NCI-H187 treated with DMSO at 0.1 percent for 48 hours (cell line): ENCODE measurements around the gene GLI3.

Experiments used
- DNase-seq: peaks from one replicate; lab custom pipeline; 2025; lab: John Stamatoyannopoulos, UW

GLI3 gene

DNA sequence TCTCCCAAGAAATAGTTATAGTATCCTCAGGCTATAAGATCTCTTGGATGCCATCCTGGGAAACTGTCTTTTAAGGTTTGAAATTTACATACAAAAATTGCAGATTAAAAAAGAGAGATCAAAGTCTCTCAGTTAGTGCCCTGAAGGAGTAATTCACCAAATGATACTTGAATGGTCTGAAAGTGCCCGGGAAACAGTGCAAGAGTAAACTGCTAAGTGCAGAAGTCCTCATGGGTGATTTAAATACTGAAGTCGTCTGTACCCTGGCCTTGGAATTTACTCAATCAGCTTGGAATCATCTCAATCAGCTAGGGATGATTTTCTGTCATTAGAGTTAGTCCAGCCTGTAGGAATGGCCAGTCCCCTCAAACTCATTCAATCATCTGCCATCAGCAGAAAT, 155.3 kb downstream of the GLI3 start:
- DNase-seq, result no peak

DNA sequence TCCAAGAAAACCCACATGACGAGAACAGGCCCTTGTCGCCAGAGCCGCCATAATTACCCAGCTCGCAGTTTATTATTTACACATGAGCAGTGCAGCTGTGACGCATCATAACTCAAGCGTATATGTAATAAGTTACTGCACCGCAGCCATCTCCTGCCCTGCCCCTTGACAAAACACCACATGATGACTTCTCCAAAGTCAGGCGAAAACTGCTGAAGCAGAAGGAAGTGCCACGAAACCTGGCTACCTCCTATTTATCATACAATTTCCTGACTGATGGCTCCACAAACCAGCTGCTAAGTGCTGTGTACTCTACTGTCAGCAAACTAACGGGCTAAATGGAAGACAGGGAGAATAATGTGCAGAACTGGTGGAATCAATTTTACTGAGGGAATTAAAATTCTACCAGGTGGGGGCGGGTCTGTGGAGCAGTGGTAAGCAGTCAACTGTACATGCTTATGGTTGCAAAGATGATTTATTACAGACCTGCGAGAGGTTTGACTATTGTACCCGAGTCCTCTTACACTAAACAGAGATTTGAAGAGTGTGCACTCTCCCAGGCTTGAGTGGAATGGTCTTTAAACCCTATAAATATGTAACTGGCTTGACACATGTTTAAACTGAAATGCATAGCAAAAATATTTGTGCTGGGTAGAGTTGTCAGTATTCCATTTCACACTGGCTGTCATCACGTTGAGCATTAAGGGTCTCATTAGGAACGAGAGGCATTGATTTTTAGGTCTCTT, 156.0 kb downstream of the GLI3 start:
- no peak for DNase-seq

DNA sequence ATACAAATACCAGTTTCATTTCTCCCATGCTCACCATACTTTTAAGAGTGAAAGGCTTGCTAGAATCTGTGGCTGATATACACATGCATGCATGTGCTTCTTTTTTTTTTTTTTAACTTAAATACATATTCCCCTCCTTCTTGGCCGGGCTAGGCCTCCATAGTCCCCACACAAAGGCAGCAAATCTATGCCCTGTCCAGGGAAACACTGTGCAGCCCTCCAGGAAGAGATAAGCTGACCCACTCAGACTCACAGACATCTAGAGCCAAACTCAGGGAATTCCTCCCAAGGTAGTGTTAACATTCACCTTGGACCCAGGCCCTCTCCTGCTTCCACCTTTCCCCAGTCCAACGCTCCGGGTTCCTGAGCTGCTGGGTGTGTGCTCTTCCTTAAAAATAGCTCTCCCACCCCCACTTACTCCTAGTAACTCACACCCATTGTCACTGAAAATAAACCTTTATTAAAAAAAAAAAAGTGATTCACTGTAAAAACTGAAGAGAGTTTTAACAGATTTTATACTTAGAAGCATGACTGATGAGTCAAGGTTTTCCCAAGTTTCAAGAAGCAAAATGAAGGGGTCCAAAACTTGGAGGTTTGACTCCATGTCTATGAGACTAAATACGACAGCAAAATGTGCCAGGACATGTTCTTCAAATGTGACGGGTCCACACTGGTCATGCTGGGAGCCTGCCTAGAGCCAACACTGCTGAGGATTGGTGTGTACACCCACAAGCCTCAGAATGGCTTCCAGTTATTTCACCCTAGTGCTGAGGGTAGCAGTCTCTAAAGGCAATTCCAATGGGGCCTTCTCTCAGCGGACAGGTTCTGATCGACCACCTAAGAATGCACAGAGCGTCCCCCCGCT, 159.5 kb downstream of the GLI3 start:
- no peak for DNase-seq

DNA sequence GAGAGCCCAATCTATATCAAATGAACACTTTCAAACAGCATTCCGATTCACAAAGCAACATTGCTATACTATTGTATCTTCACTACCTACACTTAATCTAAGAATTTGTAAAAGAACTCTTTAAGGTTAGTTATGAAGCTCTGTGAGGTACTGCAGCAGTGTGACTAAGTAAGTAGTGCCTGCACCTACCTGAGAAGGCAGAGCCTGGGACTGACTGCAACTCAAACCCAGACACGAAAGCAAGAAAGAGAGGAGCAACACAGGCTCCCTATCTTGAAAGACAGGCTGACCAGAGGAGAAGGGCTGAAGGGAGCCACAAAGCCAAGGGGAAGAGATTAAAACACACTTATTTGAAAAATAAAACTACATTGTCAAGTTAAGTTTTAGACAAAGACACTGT, 160.1 kb downstream of the GLI3 start:
- DNase-seq, result no peak

- DNase-seq, result no peak
Observed at GRCh38 chr7:42075418-42075817, 161.6 kb downstream of the GLI3 start.

DNA sequence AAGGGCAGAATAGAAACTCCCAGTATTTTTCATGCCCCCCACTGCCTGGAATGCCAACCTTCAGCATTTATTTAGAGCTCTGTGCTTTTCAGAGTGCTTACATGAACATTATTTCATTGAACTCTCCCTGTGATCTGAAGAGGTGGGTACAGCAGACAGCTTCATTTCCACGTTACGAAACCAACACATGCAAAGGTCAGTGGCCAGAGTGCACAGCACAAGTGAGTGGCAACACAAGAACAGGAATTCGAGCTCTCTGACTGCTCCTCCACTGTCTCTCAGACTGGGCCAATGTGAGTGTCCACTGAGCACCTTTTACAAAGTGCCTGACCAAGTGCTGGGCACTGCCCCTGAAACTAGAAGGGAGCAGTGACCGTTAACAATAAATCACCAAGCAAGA, 162.9 kb downstream of the GLI3 start:
- no peak for DNase-seq

DNA sequence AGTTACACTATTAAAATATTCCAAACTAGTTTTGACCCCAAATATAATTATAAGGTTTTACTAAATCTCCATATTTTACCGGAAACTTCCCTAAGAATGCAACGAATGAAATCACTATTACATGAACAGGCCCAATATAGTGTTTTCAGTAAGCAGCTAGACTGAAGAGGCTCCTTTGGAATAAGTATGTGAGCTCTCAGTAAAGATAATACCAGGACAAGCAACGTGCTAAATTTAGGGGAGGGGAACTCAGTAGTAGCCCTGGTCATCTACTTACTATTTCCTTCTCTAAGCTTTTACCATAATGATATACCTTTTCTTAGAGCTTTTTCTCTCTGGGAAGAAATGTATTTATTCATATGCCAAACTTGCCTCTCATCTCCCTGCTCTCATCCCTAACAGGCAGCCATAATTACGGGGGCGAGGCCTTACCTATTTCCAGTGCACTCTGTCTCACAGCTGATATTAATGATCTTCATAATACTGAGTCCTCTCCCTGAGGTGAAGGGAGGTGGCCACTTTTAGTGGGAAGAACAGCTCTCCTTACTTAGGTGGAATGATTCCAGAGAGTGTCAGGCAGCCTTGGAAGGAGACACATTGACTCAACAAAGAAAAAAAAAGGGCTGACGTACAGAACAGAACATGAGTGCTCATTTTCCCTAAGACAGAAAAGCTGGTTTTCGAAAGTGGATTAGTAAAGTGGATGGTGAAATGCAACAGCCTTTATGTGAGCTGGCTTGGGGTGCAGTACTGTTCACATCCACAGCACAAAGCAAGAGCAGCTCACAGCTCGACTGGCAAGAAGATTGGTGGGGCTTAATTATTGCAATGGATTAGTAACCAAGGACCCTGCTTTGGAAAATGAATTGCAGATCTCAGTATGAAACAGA, 165.4 kb downstream of the GLI3 start:
- DNase-seq, result no peak

DNA sequence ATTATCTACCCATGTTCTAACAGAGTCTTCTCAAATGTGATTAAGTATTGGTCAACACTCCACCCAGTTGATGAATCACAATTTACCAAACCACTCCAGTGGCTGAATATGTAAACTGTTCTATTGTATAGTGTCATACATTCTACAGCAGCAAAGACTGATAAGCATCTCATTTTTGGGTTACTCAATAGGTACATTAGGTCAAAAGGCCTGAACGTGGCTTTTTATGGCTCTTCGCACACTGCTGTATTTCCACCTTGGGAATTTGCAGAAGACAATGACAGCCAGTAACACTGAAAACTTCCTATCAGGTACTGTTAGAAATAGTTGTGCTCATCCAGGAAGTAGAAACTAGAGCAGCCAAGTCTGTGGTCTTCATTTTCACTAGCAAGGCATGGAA, 166.9 kb downstream of the GLI3 start:
- no peak for DNase-seq

DNA sequence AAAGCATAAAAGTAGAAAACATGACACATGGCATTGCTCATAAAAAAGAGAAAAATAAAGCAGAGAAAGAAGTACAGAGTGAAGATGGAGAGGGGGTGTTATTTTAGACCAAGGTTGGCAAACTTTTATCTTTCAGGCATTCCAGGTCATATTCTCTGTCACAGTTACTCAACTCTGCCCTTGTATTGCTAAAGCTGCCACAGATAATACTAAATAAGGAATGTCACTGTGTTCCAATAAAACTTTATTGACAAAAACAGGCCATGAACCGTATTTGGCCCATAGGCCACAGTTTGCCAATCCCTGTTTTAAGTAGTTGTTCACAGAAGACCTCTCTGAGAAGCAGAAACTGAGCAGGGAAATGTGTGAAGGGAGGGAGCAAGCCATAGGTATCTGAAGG, 167.4 kb downstream of the GLI3 start:
- no peak for DNase-seq

GRCh38 chr7:42068554-42069280, 168.3 kb downstream of the GLI3 start:
- no peak for DNase-seq

DNA sequence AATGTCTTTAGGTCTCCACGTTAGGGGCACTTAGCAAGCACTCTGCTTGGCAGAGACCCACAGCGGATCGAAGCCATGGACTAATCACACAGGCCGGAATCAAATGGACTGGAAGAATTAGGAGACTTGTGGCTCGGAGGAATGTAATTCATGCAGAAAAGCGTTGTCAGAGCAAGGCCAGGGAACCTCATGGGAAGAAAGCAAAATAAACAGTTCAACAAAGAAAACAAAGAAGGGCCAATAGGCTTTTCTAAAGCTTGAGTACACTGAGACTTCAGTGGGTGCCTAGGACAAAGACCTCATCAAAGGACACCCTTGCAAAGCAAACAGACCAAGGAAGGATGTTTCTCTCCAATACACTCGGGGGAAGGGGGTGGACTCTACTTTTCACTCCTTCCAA, 171.1 kb downstream of the GLI3 start:
- DNase-seq, result no peak

GRCh38 chr7:42065015-42065414, 172.0 kb downstream of the GLI3 start:
- no peak for DNase-seq

- DNase-seq, result no peak
Observed at GRCh38 chr7:42064534-42064933, 172.5 kb downstream of the GLI3 start.

DNA sequence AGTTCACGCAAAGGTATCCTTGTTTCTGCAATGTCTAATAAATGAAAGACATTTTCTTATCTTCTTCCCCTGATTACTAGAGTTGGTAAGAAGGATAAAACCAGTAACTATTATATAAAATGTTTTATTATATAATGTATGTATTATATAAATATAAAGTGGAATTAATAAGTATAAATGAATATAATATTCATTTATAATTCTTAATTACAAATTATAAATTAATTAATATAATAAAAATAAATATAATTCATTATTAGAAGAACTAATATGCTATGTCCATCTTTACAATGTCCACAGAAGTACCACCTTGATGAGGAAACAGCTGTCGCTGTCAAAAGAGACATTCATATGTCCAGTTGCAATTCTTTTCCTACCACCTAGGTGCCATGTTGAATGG, 177.7 kb downstream of the GLI3 start:
- DNase-seq, result no peak

DNA sequence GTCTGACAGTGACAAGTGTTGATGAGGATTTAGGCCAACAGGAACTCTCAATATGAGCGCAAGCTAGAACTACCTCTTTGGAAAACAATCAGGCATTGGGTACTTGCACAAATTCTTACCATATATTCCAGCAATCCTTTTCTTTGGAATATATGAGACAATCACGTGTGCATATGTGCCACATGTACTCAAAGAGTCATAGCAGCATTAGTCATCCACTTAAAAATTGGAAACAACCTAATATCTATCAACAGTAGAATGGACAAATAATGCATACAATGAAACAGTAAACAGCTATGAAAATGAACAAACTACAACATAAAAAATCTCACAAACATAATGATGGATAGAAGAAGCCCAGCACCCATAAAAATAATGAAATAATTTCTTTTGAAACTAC, 179.7 kb downstream of the GLI3 start:
- DNase-seq, result no peak

- DNase-seq, result no peak
Observed at GRCh38 chr7:42055171-42055570, 181.8 kb downstream of the GLI3 start.

DNA sequence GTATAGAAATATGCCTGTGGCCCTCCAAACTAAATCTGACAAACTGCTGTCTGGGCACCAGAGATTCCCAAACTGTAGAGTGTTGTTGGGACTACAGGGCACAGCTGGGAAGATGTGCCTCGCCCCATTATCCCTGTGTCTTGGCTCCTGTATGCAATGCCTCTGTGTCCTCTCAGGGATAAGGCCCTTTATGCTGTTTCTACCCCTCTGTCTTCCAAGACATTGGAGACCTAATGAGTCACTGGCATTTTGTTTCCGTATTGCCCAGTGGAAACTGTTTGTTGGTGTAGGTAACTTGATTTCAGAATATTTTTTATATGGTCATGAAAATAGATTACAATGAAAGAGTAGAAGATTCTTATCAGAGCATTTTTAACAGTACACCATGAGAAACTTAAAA, 183.2 kb downstream of the GLI3 start:
- no peak for DNase-seq

GRCh38 chr7:42049761-42050160, 187.2 kb downstream of the GLI3 start:
- no peak for DNase-seq

- no peak for DNase-seq
Observed at GRCh38 chr7:42046483-42046882, 190.5 kb downstream of the GLI3 start.

- DNase-seq, result no peak
Observed at GRCh38 chr7:42045961-42046360, 191.0 kb downstream of the GLI3 start.

GRCh38 chr7:42039921-42040320, 197.1 kb downstream of the GLI3 start:
- DNase-seq, result no peak

GRCh38 chr7:42035210-42035609, 201.8 kb downstream of the GLI3 start:
- DNase-seq, result no peak
